ENCODE data around the gene MICAL3. TPM values are rescaled to one million over a fixed set of nuclear protein-coding genes. Genes with fewer than 3 reads are reported as not detected.
"Not testable (repeated sequence)": the region's sequence is repeated elsewhere in the genome, so short reads cannot be mapped to it uniquely, and the experiment has no call there.

MICAL3 gene
- total RNA-seq, 4 donors from 2014 or later = 24.3 to 29.7 (median 28.2) TPM

- no peak for DNase-seq (ENCODE audit: low spot score in 2 of 2)
- intact Hi-C loops (cut with DNase I; ENCODE audit: low total_unique reads) = no loop called here
- WGBS, 2 donors = 40 to 49% methylated on average over 8 of the region's 8 CpGs
- no peak overlapping the region for H3K4me3 ChIP-seq (ENCODE audit: low read depth, poor library complexity, severe bottlenecking)
- TF ChIP-seq POLR2A (IDR thresholded peaks at IDR 0.05) = no peak
Observed at GRCh38 chr22:17999851-18000250, 24.5 kb downstream of the MICAL3 start.

GRCh38 chr22:17998913-17999312 lies 25.4 kb downstream of the MICAL3 start:
- no peak overlapping the region for H3K4me3 ChIP-seq (ENCODE audit: low read depth, poor library complexity, severe bottlenecking)
- TF ChIP-seq CTCF (IDR thresholded peaks at IDR 0.05) (no peak), POLR2A (IDR thresholded peaks at IDR 0.05) (no peak)
- WGBS, 2 donors = 91% methylated on average over 6 of the region's 6 CpGs
- no peak for DNase-seq (ENCODE audit: low spot score in 2 of 2)
- intact Hi-C loops (cut with DNase I; ENCODE audit: low total_unique reads) = no loop called here

- TF ChIP-seq POLR2A (IDR thresholded peaks at IDR 0.05) = no peak
- TF ChIP-seq CTCF (IDR thresholded peaks at IDR 0.05) = no peak
- no peak overlapping the region for H3K4me3 ChIP-seq (ENCODE audit: low read depth, poor library complexity, severe bottlenecking)
- intact Hi-C loops (cut with DNase I; ENCODE audit: low total_unique reads) = no loop called here
- no peak for DNase-seq (ENCODE audit: low spot score in 2 of 2)
- WGBS, 2 donors = 74% methylated on average over 5 of the region's 5 CpGs
Observed at GRCh38 chr22:17997456-17997855, 26.9 kb downstream of the MICAL3 start.

GRCh38 chr22:17995256-17995655 lies 29.1 kb downstream of the MICAL3 start:
- H3K4me3 ChIP-seq (ENCODE audit: low read depth, poor library complexity, severe bottlenecking); DNase-seq (ENCODE audit: low spot score in 2 of 2); intact Hi-C loops (cut with DNase I; ENCODE audit: low total_unique reads): not testable (repeated sequence)
- 93 to 98% methylated on average over 6 of the region's 6 CpGs for WGBS, 2 donors

GRCh38 chr22:17994424-17995108 lies 29.8 kb downstream of the MICAL3 start:
- no peak for DNase-seq (ENCODE audit: low spot score in 2 of 2)
- no peak overlapping the region for H3K4me3 ChIP-seq (ENCODE audit: low read depth, poor library complexity, severe bottlenecking)
- intact Hi-C loops (cut with DNase I; ENCODE audit: low total_unique reads) = no loop called here
- no peak for TF ChIP-seq CTCF (IDR thresholded peaks at IDR 0.05)
- TF ChIP-seq POLR2A (IDR thresholded peaks at IDR 0.05) = no peak
- 79 to 86% methylated on average over 10 of the region's 10 CpGs for WGBS, 2 donors

- DNase-seq (ENCODE audit: low spot score in 2 of 2); H3K4me3 ChIP-seq (ENCODE audit: low read depth, poor library complexity, severe bottlenecking); intact Hi-C loops (cut with DNase I; ENCODE audit: low total_unique reads): not testable (repeated sequence)
- 79 to 81% methylated on average over 2 of the region's 2 CpGs for WGBS, 2 donors
Observed at GRCh38 chr22:17992976-17993375, 31.4 kb downstream of the MICAL3 start.

- 78 to 83% methylated on average over 4 of the region's 4 CpGs for WGBS, 2 donors
- intact Hi-C loops (cut with DNase I; ENCODE audit: low total_unique reads); H3K4me3 ChIP-seq (ENCODE audit: low read depth, poor library complexity, severe bottlenecking); DNase-seq (ENCODE audit: low spot score in 2 of 2): not testable (repeated sequence)
Observed at GRCh38 chr22:17991992-17992391, 32.4 kb downstream of the MICAL3 start.

GRCh38 chr22:17990942-17991341 lies 33.4 kb downstream of the MICAL3 start:
- 58 to 65% methylated on average over 8 of the region's 8 CpGs for WGBS, 2 donors
- intact Hi-C loops (cut with DNase I; ENCODE audit: low total_unique reads) = no loop called here
- no peak for DNase-seq (ENCODE audit: low spot score in 2 of 2)
- no peak for TF ChIP-seq CTCF (IDR thresholded peaks at IDR 0.05)
- TF ChIP-seq POLR2A (IDR thresholded peaks at IDR 0.05) = no peak
- no peak overlapping the region for H3K4me3 ChIP-seq (ENCODE audit: low read depth, poor library complexity, severe bottlenecking)
